ENCODE results near the gene NFYA.

Gene NFYA

DNA sequence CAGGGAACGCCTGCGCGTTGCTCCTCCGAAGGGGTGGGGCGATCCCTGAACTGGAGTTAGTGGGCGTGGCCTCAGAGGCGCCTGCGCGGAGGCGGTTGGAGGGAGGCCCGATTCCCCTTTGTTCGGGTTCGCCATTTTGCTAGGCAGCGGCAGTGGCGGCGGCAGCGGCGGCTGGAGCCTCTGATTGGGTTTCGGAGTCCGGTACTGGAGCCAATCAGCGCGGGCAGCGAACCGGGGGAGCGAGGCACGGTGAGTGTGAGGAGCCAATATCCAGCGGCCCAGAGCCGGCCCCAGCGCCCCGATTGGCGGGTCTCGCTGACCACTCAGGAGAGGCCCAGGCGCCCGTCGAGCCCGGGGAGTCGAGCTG lies at the start of gene NFYA:
TSS of gene NFYA (plus strand) at position 139 of the 367 bp plus-strand sequence. CDS start 6,116 bp downstream, outside the sequence.
- DNase-seq, result peak; percentile 99

DNA sequence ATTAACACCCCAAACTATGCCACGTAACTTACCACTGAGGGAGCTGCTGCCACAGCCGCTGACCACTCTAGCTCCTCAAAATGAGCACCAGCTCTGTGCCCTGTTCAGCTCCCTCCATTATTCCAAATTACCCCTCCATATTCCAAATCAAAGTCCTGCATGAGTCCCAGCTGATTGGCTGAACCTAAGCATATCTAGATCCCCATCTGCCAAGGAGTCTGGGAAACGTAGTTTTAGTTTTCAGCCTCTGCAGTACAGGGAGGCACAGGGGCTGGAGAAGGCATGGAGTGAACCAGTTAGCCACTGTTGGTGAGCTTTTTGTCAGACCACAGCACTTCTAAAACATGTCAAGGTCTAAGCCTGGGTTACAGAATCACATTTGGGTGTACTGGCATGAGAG lies 49.7 kb upstream of the NFYA start:
- no peak for DNase-seq

DNA sequence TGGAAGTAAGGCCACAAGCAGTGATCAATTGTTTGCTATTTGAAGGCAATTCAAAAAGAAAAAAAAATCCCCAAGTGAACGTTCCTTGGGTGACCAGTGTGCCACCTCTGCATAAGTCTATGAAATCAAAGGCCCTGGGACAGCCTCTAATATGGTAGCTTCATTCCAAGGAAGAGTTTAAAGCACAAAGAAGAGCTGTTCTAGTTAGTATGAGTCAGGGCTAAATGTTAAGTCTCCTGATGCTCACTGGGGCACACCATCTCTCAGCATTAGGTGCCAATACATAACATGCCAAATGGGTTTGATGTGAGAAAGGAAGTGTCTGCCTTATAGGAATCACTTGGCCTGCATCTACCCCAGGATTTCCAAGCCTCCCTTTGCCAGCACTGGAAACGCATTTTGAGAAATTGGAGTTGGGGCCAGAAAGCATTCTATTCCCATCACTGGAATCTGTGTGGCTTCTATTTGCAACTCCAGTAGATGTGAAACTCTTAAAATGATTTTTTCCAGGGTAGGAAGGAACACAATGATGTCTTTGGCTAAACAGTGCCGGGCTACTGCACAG lies 46.7 kb upstream of the NFYA start:
- no peak for DNase-seq

DNA sequence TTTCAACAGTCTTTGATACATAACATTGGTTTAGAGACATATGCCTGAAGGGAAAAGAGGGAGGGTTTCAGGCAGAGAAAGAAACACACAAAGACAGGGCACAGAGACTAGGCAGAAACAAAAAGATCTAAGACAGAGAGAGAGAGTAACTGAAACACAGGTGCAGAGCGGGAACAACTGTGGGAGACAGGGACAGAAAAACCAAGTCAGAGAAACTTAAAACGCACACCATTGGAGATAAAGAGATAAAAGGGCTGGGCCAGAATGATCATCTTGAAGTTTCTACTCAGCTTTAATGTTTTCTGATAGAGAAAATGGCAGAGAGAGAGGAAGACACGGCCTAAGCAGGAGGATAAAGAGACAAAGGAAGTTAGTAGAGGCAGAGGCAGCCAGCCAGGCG lies 45.5 kb upstream of the NFYA start:
- DNase-seq, result no peak

DNA sequence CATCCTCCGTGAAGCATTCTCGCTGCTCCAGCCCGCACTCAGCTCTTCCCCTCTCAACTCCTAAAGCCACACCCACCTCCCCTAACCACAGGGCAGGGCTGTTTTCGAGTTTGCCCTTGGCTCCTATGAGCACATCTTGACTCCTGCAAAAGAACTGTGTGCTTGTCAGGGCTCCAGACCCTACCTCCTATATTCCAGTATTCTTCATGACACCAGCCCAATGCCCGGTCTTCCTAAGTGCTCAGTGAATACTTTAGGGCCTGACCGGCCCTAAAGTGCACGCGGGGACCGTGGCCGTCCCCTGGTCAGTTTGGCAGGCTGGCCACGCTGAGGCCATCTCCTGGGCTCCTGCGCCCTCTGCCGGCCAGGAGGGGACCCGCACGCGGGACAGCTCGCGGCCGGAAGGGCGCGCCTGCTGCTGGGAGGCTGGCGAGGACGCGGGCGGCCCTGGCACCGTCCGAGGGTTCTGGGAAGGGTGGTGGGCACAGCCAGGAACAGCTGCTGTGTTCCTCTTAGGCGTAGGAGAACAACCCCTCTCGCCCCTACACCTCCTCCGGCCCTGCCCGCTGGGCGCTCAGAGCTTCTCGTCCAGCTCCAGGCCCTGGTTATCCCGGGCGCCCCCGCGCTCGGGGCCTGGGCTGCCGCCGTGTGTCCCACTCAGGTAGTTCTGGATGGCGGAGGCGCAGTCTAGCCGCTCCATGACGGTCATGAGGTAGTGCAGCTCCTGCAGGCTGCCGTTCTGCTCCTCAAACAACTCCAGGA lies 44.8 kb upstream of the NFYA start:
- DNase-seq, result peak; percentile 45

DNA sequence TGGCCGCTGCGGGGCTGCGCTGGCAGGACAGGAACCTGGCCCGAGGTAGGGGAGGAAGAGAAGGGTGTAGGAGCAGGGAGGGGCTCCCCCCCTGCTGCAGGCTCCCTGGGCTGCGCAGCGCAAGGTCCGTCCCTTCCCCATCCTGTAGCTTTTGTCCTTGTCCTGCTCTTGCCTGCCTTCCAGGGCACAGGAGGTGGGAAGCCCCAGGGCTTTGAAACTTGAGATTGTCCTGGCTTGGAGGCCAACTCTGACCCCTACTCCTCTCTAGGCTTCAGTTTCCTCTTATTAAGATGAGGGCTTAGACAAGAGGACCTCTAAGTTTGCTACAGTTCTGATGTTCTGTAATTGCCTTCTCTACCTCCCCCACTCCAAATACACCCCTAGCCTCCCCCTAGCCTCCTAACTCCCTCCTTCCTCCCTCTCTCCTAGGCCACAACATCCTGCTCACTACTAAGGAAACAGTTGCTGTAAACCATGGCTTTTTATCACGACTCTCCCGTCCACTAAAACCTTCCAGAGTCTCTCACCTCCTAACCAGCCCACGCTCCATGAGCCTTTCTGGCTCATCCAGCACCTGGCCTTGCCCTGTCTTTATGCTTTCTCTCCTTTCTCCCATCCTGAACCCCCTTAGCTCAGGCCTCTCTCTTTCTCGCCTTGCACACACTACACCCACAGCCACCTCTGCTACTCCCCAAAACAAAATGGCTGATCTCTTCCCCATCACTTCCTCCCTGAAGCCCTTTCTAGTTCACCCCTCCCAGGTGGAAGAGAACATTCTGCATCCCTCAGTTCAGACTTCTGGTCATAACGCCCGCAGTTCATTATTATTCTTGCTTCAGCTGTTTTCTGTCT lies 44.0 kb upstream of the NFYA start:
- no peak for DNase-seq

DNA sequence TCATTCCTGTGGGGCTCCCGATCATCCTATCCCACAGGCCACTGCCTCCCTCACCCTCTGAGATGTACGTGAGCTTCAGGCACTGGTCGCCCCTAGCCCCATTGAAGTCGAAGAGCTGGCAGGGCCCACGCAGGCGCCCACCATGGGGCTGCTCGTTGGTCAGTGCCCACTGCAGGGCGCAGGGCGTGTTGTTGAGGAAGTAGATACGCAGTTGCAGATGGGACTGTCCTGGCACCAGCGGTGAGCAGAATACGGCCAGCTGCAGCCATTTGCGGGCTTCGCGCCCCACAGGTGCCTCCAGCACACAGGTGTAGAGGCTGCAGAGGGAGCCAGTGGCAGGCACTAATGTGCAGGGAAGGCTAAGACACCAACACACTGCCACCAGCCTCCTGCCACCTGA lies 39.9 kb upstream of the NFYA start:
- no peak for DNase-seq

DNA sequence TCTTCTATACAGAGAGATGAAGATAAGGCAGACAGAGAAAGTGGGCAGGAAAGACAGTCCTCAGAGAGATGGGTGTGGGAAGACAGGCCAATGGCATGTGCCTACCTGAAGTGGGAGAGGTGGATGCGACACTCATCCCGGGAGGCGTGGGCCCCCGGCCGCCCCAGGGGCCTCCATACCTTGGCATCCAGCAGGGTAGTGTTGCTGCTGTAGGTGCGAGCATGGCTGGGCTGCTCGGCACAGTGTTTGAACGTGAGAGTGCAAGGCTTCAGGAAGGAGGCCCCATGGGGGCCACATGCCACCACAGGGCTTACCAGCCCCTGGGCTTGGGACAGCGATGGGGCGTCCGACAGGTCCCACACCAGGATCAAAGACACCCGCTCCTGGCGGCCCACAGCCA lies 39.0 kb upstream of the NFYA start:
- no peak for DNase-seq

DNA sequence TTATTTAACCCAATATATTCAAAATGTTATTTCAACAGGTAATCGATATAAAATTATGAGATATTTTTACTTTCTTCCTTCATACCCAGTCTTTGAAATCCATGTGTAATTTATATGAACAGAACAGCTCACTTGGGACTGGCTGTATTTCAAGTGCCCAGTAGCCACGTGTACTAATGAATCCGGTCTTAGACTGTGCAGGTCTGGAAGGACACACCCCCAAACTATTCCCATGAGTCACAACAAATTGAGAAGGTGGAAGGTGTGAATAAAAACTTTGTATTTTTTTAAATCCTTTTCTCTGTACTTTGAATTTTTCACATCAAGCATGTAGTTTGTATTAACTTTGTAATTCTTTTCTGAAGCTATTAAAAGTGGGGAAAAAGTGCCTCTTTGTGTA lies 36.6 kb upstream of the NFYA start:
- peak; percentile 47 for DNase-seq

DNA sequence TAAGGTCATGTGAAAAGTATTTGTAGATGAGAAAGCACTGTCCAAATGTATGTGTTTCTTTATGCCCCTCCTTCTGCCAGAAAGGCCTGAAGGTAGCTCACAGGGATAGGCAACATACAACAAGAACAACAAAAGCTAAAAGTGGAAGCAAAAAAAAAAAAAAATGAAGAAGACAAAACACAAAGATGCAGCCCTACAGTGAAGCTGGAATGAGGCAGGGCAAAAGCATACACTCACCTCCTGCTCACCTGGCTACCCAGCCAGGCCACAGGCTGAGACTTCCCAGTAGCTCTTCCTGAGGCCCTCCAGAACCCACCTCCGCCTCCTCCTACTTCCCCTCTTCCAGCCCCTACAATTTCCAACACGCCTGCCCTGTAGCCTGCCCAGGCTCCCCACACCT lies 36.2 kb upstream of the NFYA start:
- DNase-seq, result no peak

DNA sequence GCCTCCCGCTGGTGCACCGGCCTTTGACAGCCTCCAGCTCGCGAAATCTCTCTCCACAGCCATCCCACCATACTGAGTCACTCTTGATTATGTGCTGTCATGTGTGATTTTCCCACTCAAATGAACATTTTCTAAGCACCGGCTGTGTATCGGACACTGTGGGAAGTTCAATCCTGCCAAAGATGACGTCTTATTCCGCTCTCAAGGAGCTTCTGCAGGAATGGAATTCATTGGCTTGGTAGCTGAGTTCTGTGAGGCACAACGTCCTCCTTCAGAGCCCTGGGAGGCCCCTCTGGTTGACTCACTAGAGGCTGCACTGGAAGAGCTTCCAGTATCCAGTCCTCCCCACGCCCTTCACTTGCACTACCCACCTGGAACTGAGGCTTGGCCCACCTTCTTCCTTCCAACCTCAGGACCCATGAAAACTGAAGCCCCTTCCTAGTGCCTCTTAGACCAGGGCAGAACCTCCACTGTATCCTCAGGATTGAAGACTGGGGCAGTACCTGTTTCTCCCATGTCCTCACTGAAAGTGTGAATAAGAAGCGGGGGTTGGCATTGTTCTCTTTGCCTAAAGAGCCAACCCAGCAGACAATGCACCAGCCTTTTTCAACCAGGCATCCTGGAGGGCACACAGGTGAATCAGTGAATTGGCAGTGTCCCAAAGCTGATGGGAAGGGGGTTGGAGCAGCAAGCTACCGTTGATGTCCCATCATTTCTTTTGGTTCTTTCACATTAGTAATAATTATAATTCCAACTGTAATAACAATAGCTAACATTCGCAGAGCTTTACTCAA lies 35.5 kb upstream of the NFYA start:
- DNase-seq, result no peak

DNA sequence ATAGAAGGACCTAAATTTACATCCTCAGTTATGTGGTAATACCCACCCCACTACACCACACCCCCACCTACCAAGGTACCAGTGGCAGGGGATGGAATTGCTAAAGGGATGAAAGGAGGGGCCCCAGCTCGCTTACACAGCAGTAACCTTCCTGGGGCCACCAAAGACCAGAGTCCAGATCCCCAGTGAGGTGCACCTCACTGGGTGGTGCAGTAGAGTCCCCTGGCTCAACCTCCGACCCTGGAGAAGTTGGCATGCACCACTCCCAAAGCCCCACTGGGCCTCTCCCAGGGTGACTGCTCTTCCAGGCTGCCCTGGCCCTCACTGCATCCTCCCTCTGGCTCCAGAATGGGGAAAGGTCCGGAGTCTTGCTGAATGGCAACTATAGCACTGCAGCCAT lies 34.6 kb upstream of the NFYA start:
- no peak for DNase-seq

DNA sequence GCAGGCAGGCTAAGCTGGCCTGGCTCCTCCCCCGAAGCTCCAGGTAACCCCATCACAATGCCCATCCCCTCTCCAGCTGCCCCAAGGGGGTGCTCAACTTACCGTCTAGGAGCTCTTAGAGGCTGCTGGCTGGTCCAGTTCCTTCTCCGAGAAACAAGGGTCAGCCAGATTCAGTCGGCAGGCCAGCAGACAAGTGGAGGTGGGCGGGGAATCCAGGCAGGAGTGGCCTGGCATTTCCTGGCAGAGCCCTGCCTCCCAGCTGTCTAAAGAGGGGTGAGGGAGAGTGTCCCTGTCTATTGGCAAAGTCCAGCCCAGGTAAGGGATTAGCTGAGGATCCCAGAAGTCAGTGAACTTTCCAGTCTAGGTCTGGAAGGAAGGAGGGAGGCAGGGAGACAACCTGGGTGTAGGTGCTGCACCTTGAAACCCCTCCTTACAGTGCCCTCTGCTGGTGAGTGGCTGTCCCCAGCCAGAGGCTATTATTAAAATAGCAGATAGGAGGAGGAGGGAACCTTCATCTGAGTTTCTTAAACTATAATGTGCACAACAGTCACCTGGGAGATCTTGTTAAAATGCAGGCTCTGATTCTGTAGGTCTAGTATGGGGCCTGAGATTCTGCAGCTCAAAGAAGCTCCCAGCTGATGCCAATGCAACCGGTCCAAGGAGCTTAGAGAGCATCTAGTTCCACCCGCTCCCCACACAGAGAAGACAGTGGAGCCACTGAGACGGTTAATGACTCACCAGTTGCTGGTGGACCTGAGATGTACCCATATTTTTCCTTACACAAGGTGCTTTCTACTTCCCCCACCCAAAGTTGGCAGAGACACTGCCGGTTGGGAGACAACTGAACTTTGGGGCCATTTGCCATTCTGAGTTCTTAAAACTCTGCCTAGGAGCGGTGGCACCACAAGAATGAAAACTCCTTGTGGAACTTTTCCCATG lies 33.4 kb upstream of the NFYA start, which contains the start of gene UNC5CL:
TSS of gene UNC5CL (minus strand) at position 162 of the 939 bp plus-strand sequence. CDS start 4,147 bp downstream, outside the sequence.
- DNase-seq, result no peak

DNA sequence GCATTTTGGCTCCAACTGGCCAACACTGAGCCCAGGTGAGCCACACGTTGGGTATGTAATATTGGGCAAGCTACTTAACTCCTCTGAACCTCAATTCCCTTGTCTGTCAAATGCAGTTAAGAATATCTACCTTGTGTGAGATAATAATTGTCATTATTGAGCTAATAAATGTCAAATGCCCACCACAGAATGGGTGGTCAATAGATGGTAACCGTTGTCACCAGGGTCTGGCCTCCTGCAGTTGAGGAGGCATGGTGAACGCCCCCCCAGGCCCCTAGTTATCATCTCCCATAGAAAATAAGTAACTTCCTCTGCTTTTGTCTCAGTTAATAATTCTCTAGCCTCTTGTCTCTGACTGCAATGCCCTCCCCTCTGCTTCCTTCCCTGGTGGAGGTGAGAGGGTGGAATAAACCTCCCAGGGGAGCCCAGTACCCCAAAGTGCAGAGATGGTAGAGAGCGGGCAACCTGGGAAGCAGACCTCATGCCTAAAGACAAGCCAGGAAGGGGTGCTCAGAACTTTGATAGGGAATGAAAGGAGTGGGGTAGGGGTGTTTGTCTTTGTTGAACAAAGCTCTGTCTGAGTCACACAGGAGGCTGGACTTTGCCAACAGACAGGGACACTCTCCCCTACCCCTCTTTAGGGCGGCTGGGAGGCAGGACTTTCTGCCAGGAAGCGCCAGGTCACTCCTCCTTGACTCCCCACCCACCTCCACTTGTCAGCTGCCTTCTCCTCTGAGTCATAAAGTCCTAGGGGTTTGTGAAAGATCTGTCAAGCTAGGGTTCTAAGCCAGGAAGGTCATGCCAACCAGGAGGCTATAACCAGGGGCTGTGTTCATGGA lies 32.5 kb upstream of the NFYA start:
- DNase-seq, result peak; percentile 60

DNA sequence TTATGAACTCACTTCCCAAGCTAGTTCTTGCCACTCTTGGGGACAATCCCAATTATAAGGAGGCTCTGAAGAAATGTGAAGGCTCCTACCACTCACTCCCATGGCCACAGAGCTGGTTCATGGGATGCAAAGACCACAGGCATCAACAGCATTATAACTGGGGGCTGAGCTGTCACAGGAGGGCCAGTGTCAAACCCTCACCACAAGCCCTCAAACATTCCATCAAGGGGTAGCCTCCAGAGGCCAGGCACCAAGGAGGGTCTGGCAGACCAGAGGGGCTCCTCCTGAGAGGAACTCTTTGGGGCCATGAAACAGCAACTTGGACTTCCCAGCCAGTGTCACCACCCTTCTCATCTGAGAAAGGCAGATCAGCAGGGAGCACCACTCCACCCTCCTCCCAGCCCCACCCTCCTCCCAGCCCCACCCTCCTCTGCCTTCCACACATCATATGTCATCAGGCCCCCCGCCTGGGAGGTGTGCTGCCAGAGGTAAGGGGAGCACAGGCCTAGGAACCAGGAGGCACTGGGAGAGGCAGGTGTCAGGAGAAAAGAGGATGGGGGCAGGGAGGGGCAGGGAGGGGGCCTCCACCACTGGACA lies 31.7 kb upstream of the NFYA start:
- DNase-seq, result no peak

DNA sequence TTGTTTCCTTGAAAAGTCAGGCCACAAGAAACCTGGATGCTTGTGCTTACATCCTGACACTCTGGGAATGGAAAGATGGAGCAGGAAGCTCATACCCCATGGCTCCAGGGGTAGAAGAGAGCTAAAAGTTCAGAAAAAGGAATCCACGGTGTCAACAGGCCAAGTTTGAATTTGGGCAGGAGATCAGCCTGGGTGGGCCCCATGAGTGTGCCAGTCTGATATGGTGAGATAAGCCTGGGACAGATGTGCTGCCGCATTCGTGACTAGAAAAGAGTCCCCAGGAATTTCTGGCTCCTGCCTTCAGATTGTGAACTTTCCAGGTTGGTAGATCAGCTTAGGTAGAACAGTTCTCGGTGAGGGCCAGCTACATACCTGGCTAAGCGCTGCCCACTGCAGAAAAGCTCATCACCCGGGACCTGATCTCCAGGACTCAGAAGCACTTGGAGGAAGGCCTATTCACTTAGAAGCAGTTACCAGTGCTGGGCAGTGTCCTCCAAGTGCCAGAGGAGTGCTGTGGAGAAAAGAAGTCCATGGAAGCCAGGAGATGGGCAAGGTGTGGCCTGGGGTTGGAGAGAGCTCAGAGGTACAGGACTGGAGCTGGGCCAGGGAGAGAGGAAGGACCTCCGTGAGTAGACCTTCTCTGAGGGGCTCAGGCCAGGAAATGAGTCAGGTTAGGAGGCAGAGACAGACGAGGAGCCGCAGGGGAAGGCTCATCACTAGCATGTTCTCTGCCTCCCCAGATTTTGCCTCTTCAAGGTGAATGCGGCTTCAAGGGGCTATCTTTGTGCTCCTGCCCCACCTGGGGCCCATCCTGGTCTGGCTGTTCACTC lies 30.3 kb upstream of the NFYA start, which contains the start of gene TSPO2:
TSS of gene TSPO2 (plus strand) at position 242 of the 830 bp plus-strand sequence. CDS start at position 761, 519 bp downstream.
- no peak for DNase-seq

DNA sequence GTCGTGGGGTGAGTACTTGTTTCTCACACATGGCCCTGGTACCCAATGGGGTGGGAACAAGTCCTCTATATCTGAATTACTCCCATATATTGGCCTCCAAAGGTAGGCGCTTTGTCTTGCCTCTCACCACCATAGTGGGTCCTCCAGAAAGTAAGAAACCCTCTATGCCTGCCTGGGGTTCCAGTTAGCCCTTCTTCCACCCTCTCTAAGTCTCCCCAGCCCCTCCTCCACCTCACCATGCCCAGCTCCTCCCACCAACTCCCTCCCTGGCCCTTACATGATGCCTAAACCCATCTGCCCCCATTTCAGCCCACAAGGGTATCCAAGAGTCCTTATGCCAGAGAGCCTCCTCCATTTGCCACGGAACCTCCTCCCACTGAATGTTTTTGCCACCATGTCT lies 29.6 kb upstream of the NFYA start:
- no peak for DNase-seq

DNA sequence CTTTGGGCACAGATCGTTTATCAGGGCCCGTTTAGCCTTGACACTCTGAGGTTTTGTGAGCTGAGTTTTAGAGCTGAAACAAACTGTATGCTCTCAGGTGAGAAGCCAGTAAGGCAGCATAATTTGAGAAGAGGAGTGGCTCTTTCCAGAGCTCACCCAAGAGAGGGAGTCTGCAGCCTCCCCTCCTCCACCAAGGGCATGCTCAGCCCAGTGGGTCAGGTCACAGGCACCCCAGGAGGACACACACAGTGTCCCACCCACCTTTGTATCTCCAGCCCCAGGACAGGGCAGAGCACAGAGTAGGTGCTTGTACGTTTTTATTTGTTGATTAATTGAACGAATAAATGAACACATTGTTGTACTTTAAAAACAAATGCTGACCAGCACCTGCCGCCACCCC lies 27.1 kb upstream of the NFYA start:
- no peak for DNase-seq

DNA sequence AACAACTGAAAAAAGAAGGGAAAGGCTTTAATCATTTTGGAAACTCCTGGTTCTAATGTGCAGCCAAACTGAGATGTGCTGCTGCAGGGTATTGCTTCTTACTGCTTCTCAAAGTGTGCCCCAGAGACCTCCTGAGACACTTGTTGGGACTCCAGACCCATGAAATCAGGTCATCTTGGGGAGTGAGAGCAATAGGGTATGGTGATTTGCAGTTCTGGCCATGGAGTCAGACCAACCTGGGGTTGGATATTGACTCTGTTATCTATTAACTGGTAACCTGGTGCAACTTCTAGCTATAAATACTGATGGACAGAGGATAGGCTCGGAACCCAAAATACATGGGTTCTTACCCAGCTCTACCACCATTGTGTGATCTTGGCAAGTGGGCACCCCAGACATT lies 26.7 kb upstream of the NFYA start:
- DNase-seq, result no peak
